H9 (cell line): ENCODE measurements around the gene NKX1-2. TPM values are rescaled to one million over a fixed set of nuclear protein-coding genes. Genes with fewer than 3 reads are reported as not detected.

Experiments used
- DNase-seq: peaks from one replicate; pipeline ENCODE4 v3.0.0-alpha.2; 2017
- H2AFZ ChIP-seq: one replicate; pipeline ENCODE4 v1.6.1; 2013; ENCODE audit warnings: mild to moderate bottlenecking, low read length, control low read depth, moderate library complexity
- H2AK5ac ChIP-seq: 2 replicates; pipeline ENCODE4 v1.6.1; 2013; ENCODE audit warnings: low read length, control low read depth, mixed read lengths; ENCODE audit not compliant: insufficient read length
- H2BK120ac ChIP-seq: one replicate; pipeline ENCODE4 v1.6.1; 2013; ENCODE audit warnings: low read depth, mild to moderate bottlenecking, low read length, control low read depth, inconsistent platforms; ENCODE audit not compliant: poor library complexity, severe bottlenecking
- H2BK12ac ChIP-seq: 2 replicates; pipeline ENCODE4 v1.6.1; 2013; ENCODE audit warnings: low read length, control low read depth, mixed read lengths, low read depth; ENCODE audit not compliant: insufficient read length
- H2BK15ac ChIP-seq: 2 replicates; pipeline ENCODE4 v1.6.1; 2013; ENCODE audit warnings: low read depth, low read length, control low read depth
- H2BK20ac ChIP-seq: one replicate; pipeline ENCODE4 v1.6.1; 2013; ENCODE audit warnings: low read depth, mild to moderate bottlenecking, low read length, control low read depth, inconsistent platforms; ENCODE audit not compliant: poor library complexity, severe bottlenecking
- H2BK5ac ChIP-seq: 2 replicates; pipeline ENCODE4 v1.6.1; 2013; ENCODE audit warnings: low read length, control low read depth, mixed read lengths; ENCODE audit not compliant: insufficient read length
- H3K14ac ChIP-seq: 2 replicates; pipeline ENCODE4 v1.6.1; 2013; ENCODE audit warnings: low read length, control low read depth; ENCODE audit not compliant: insufficient read depth
- H3K18ac ChIP-seq: 2 replicates; pipeline ENCODE4 v1.6.1; 2013; ENCODE audit warnings: low read depth, mild to moderate bottlenecking, mixed read lengths, low read length, control low read depth; ENCODE audit not compliant: insufficient read length
- H3K23ac ChIP-seq: 2 replicates; pipeline ENCODE4 v1.6.1; 2013; ENCODE audit warnings: low read length, control low read depth, mixed read lengths, low read depth; ENCODE audit not compliant: insufficient read length
- H3K23me2 ChIP-seq: 2 replicates; pipeline ENCODE4 v1.6.1; 2013; ENCODE audit warnings: low read depth, mild to moderate bottlenecking, mixed read lengths, low read length, control low read depth; ENCODE audit not compliant: insufficient read length, poor library complexity, severe bottlenecking
- H3K27ac ChIP-seq: 2 replicates; pipeline ENCODE4 v1.5.1; 2013; ENCODE audit warnings: low read length, control low read depth, mixed read lengths, low read depth; ENCODE audit not compliant: insufficient read length
- H3K27me3 ChIP-seq: 2 replicates; pipeline ENCODE4 v1.6.1; 2013; ENCODE audit warnings: low read length, control low read depth, inconsistent platforms; ENCODE audit not compliant: insufficient read depth
- H3K4ac ChIP-seq: 2 replicates; pipeline ENCODE4 v1.6.1; 2013; ENCODE audit warnings: low read depth, mild to moderate bottlenecking, control low read depth, inconsistent platforms, low read length, moderate library complexity
- H3K4me1 ChIP-seq: 2 replicates; pipeline ENCODE4 v1.6.1; 2013; ENCODE audit warnings: low read length, control low read depth, inconsistent platforms; ENCODE audit not compliant: insufficient read depth
- H3K4me2 ChIP-seq: 2 replicates; pipeline ENCODE4 v1.6.1; 2013; ENCODE audit warnings: low read length, control low read depth, mixed read lengths; ENCODE audit not compliant: insufficient read length, insufficient read depth
- H3K56ac ChIP-seq: 2 replicates; pipeline ENCODE4 v1.6.1; 2013; ENCODE audit warnings: low read depth, mild to moderate bottlenecking, mixed read lengths, low read length, control low read depth; ENCODE audit not compliant: insufficient read length
- H3K79me1 ChIP-seq: 2 replicates; pipeline ENCODE4 v1.6.1; 2013; ENCODE audit warnings: low read depth, mild to moderate bottlenecking, moderate library complexity, low read length, control low read depth, inconsistent platforms; ENCODE audit not compliant: insufficient read depth, poor library complexity, severe bottlenecking
- H3K79me2 ChIP-seq: 2 replicates; pipeline ENCODE4 v1.6.1; 2013; ENCODE audit warnings: low read length, control low read depth, inconsistent platforms; ENCODE audit not compliant: insufficient read depth
- H3K9ac ChIP-seq: 2 replicates; pipeline ENCODE4 v1.6.1; 2013; ENCODE audit warnings: low read length, control low read depth, mixed read lengths; ENCODE audit not compliant: insufficient read length; ENCODE audit errors: extremely low read depth
- H3K9me3 ChIP-seq: one replicate; pipeline ENCODE4 v1.6.1; 2013; ENCODE audit warnings: low read depth, low read length, inconsistent platforms; ENCODE audit not compliant: control insufficient read depth
- H3T11ph ChIP-seq: one replicate; pipeline ENCODE4 v1.6.1; 2013; ENCODE audit warnings: mild to moderate bottlenecking, low read length, control low read depth, inconsistent platforms
- H4K20me1 ChIP-seq: one replicate; pipeline ENCODE4 v1.6.1; 2013; ENCODE audit not compliant: control insufficient read depth, insufficient read length, insufficient read depth
- H4K5ac ChIP-seq: 2 replicates; pipeline ENCODE4 v1.6.1; 2013; ENCODE audit warnings: low read depth, mild to moderate bottlenecking, mixed read lengths, low read length, control low read depth; ENCODE audit not compliant: insufficient read length
- H4K8ac ChIP-seq: replicated peaks from 2 replicates; pipeline ENCODE4 v1.6.1; 2013; ENCODE audit warnings: low read length, control low read depth, mixed read lengths, low read depth; ENCODE audit not compliant: insufficient read length
- H4K91ac ChIP-seq: 2 replicates; pipeline ENCODE4 v1.6.1; 2013; ENCODE audit warnings: low read depth, mild to moderate bottlenecking, moderate library complexity, mixed read lengths, low read length, control low read depth; ENCODE audit not compliant: insufficient read length
- H3K27ac Mint-ChIP-seq, 3 experiments: 2 replicates in 2 of 3; 3 replicates in 1 of 3; pipeline ENCODE4 v1.8.0; 2020 to 2021; ENCODE audit warnings: mixed read lengths in 3 of 3, mild to moderate bottlenecking in 1 of 3, moderate library complexity in 1 of 3
- H3K27me3 Mint-ChIP-seq: 2 replicates; pipeline ENCODE4 v1.8.0; 2021; ENCODE audit warnings: low read depth, mild to moderate bottlenecking, moderate library complexity, mixed read lengths
- H3K36me3 Mint-ChIP-seq, 3 experiments: 2 replicates in 2 of 3; 3 replicates in 1 of 3; pipeline ENCODE4 v1.8.0; 2020 to 2021; ENCODE audit warnings: low read depth in 3 of 3, mixed read lengths in 3 of 3; ENCODE audit not compliant: insufficient read depth in 1 of 3
- H3K4me1 Mint-ChIP-seq, 2 experiments: 2 replicates each; pipeline ENCODE4 v1.8.0; 2020; ENCODE audit warnings: mixed read lengths in 2 of 2
- H3K4me3 Mint-ChIP-seq, 2 experiments: 2 replicates in 1 of 2; 3 replicates in 1 of 2; pipeline ENCODE4 v1.8.0; 2020 to 2021; ENCODE audit warnings: mild to moderate bottlenecking in 2 of 2, mixed read lengths in 2 of 2, moderate library complexity in 1 of 2
- H3K9me3 Mint-ChIP-seq, 2 experiments: 2 replicates in 1 of 2; 3 replicates in 1 of 2; pipeline ENCODE4 v1.8.0; 2020; ENCODE audit warnings: mild to moderate bottlenecking in 2 of 2, mixed read lengths in 2 of 2, moderate library complexity in 1 of 2
- WGBS: extraction: QIAGEN DNeasy Blood & Tissue Kit; methylation state at CpG from one replicate; pipeline ENCODE4 v1.1.7; 2013; ENCODE audit warnings: missing lambda C conversion rate, low lambda C conversion rate, mixed read lengths; ENCODE audit not compliant: insufficient read length; ENCODE audit errors: extremely low coverage; 5-methylcytosine and 5-hydroxymethylcytosine counted together
- total RNA-seq: library from RNA; stranded (reverse); gene quantifications from 2 replicates; pipeline ENCODE4 v1.2.1, GENCODE V29; 2021
- TF ChIP-seq, protein P1 (sequence below): fragments of 200-600 bp; sonication (generic); conservative IDR thresholded peaks from 3 replicates; pipeline ENCODE4 v1.8.0; 2021; ENCODE audit warnings: antibody characterized with exemption, mild to moderate bottlenecking

Gene NKX1-2
- total RNA-seq, 1 experiment from 2014 or later, result 15.3 TPM

DNA sequence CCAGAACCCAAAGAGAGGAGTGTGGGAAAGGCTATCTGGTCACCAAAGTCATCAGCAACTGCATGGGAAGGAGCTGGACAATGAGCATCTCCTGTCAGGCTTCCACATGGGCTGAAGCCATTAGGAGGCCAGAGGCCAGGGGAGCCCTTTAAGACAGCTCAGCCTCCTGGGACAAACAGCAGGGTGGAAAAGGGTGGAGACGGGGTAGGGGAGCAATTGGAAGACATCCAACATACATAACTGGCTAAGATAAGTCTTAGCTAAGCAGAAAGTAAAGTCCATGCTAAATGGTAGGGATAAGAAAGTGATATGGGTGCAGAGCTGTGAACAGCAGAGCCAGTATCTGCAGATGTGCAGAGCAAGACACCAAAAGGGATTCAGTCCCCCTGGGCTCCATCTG, 29.6 kb downstream of the NKX1-2 start:
- no CpG with 5 or more reads among the region's 1 CpG for WGBS
- Histone ChIP-seq H3K79me1 (no peaks in the 10 kb centered on the region), H3K23me2 (peaks cover 9% of the 10 kb centered on the region), H2BK15ac (no peak overlapping the region), H3K9ac (no peak overlapping the region), H3K18ac (no peak overlapping the region), H3K14ac (no peak overlapping the region), H2AK5ac (no peak overlapping the region), H2AFZ (no peak overlapping the region), H3K56ac (no peak overlapping the region), H4K5ac (no peak overlapping the region), H2BK12ac (no peak overlapping the region), H4K20me1 (no peaks in the 10 kb centered on the region), H3K27me3 (no peaks in the 10 kb centered on the region; the same call in 1 of the 2 replicates), H2BK5ac (no peak overlapping the region), H3K4ac (no peak overlapping the region), H3K9me3 (no peaks in the 10 kb centered on the region), H3K79me2 (no peaks in the 10 kb centered on the region; the same call in 1 of the 2 replicates), H4K8ac (no peak overlapping the region), H3K23ac (no peak overlapping the region), H3K4me1 (peaks cover 4% of the 10 kb centered on the region; the same call in 1 of the 2 replicates), H2BK20ac (no peak overlapping the region), H3T11ph (no peak overlapping the region), H2BK120ac (no peak overlapping the region), H3K27ac (no peak overlapping the region), H3K4me2 (no peak overlapping the region), H4K91ac (no peak overlapping the region)
- Mint-ChIP-seq H3K27ac (no peak overlapping the region), H3K9me3 (no peaks in the 10 kb centered on the region), H3K27me3 (peaks cover 39% of the 10 kb centered on the region), H3K36me3 (no peaks in the 10 kb centered on the region), H3K4me1 (peaks cover 33 to 39% of the 10 kb centered on the region in 2 experiments), H3K4me3 (no peak overlapping the region)
- TF ChIP-seq, protein P1, sequence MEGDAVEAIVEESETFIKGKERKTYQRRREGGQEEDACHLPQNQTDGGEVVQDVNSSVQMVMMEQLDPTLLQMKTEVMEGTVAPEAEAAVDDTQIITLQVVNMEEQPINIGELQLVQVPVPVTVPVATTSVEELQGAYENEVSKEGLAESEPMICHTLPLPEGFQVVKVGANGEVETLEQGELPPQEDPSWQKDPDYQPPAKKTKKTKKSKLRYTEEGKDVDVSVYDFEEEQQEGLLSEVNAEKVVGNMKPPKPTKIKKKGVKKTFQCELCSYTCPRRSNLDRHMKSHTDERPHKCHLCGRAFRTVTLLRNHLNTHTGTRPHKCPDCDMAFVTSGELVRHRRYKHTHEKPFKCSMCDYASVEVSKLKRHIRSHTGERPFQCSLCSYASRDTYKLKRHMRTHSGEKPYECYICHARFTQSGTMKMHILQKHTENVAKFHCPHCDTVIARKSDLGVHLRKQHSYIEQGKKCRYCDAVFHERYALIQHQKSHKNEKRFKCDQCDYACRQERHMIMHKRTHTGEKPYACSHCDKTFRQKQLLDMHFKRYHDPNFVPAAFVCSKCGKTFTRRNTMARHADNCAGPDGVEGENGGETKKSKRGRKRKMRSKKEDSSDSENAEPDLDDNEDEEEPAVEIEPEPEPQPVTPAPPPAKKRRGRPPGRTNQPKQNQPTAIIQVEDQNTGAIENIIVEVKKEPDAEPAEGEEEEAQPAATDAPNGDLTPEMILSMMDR, result no peak
- DNase-seq, result no peak
